Endodermal cell (in vitro differentiated cells): ENCODE data around the gene CALCOCO1. TPM values are rescaled to one million over a fixed set of nuclear protein-coding genes. Genes with fewer than 3 reads are reported as not detected.

Source experiments
- DNase-seq: peaks from one replicate; pipeline ENCODE4 v3.0.0-alpha.2; 2017
- H3K27ac ChIP-seq: 2 replicates; pipeline ENCODE4 v1.5.1; 2013; ENCODE audit warnings: mild to moderate bottlenecking, low read depth, low read length, moderate library complexity
- H3K27me3 ChIP-seq: 2 replicates; pipeline ENCODE4 v1.6.1; 2013; ENCODE audit warnings: mild to moderate bottlenecking, low read length, moderate library complexity; ENCODE audit not compliant: insufficient read depth, control insufficient read depth, poor library complexity, severe bottlenecking
- H3K36me3 ChIP-seq: 2 replicates; pipeline ENCODE4 v1.7.0; 2013; ENCODE audit warnings: mild to moderate bottlenecking, low read length, moderate library complexity; ENCODE audit not compliant: control insufficient read depth, insufficient read depth
- H3K4me1 ChIP-seq: one replicate; pipeline ENCODE4 v1.7.0; 2013; ENCODE audit warnings: low read length; ENCODE audit not compliant: control insufficient read depth, insufficient read depth
- H3K4me3 ChIP-seq: 2 replicates; pipeline ENCODE4 v1.5.1; 2013; ENCODE audit warnings: mild to moderate bottlenecking, low read length, moderate library complexity
- H3K9ac ChIP-seq: 2 replicates; pipeline ENCODE4 v1.6.1; 2013; ENCODE audit warnings: mild to moderate bottlenecking, low read length, moderate library complexity; ENCODE audit not compliant: poor library complexity, severe bottlenecking; ENCODE audit errors: extremely low read depth
- H3K9me3 ChIP-seq: 2 replicates; pipeline ENCODE4 v1.6.1; 2013; ENCODE audit warnings: mild to moderate bottlenecking, low read length, moderate library complexity; ENCODE audit not compliant: control insufficient read depth
- H3K27ac Mint-ChIP-seq: 2 replicates; pipeline ENCODE4 v1.8.0; 2020; ENCODE audit warnings: mixed read lengths
- H3K27me3 Mint-ChIP-seq: 2 replicates; pipeline ENCODE4 v1.8.0; 2021; ENCODE audit warnings: mild to moderate bottlenecking, mixed read lengths; ENCODE audit not compliant: insufficient read depth
- H3K36me3 Mint-ChIP-seq: 2 replicates; pipeline ENCODE4 v1.8.0; 2020; ENCODE audit warnings: low read depth, mixed read lengths
- H3K4me1 Mint-ChIP-seq: 2 replicates; pipeline ENCODE4 v1.8.0; 2020; ENCODE audit warnings: mixed read lengths
- H3K4me3 Mint-ChIP-seq: 2 replicates; pipeline ENCODE4 v1.8.0; 2020; ENCODE audit warnings: mild to moderate bottlenecking, moderate library complexity, mixed read lengths
- H3K9me3 Mint-ChIP-seq: 2 replicates; pipeline ENCODE4 v1.8.0; 2020; ENCODE audit warnings: mild to moderate bottlenecking, mixed read lengths
- WGBS, 2 experiments: methylation state at CpG; one replicate each; pipeline versions ENCODE4 v1.1.5 to v1.1.7; 2013; ENCODE audit warnings: missing lambda C conversion rate in 2 of 2, mixed read lengths in 1 of 2; ENCODE audit not compliant: insufficient coverage in 1 of 2, insufficient read length in 1 of 2; 5-methylcytosine and 5-hydroxymethylcytosine counted together
- total RNA-seq, 2 donors: library from RNA; stranded (reverse); fragmentation: NEBNext Ultra II Directional in 1 of 2; extraction: Animal tissue kit (Norgen Biotek cat#: 25700) in 1 of 2; gene quantifications; 2 replicates in 1 of 2; 3 replicates in 1 of 2; pipeline ENCODE4 v1.2.1, GENCODE V29; 2021
- TF ChIP-seq, protein P1 (sequence below): fragments of 200-600 bp; sonication (generic); conservative IDR thresholded peaks from 2 replicates; pipeline ENCODE4 v1.5.0; 2021; ENCODE audit warnings: antibody characterized with exemption, mild to moderate bottlenecking

The CALCOCO1 gene
- total RNA-seq, 2 donors from 2014 or later = 41.4 to 45.7 TPM

DNA sequence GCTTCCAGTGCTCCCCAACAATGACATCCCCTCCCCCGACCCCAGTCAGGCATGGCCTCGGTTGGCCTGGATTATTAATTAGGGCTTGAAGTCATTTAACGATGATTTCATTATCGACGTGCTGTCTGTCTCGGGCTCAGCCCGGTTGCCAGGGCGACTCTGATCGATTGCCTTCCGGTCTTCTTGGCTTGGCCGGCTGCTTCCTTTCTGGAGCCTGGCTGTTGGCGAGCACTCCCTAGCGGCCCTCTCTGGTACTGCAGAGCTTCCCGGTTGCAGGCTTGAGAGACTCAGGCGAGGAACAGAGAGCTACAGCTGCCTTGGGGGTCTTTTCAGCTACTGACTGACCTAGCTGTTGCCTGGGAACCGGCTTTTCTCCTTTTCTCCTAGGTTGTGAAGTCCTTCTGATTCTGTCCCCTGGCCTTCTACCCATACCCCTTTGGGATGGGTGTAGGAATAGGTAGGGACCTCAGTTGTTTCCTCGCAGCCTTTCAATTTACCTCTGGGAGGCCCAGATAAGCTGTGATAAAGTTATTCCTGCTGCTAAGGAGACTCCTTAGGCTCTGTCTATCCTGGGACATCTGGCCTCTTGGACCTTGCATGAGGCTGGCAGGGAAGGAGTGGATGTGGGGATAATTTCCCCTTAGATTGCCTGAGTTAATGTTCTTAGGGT, 30.0 kb upstream of the CALCOCO1 start:
- no peaks in the 10 kb centered on the region for H3K9me3 ChIP-seq
- TF ChIP-seq, protein P1, sequence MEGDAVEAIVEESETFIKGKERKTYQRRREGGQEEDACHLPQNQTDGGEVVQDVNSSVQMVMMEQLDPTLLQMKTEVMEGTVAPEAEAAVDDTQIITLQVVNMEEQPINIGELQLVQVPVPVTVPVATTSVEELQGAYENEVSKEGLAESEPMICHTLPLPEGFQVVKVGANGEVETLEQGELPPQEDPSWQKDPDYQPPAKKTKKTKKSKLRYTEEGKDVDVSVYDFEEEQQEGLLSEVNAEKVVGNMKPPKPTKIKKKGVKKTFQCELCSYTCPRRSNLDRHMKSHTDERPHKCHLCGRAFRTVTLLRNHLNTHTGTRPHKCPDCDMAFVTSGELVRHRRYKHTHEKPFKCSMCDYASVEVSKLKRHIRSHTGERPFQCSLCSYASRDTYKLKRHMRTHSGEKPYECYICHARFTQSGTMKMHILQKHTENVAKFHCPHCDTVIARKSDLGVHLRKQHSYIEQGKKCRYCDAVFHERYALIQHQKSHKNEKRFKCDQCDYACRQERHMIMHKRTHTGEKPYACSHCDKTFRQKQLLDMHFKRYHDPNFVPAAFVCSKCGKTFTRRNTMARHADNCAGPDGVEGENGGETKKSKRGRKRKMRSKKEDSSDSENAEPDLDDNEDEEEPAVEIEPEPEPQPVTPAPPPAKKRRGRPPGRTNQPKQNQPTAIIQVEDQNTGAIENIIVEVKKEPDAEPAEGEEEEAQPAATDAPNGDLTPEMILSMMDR = peak; percentile 93
- H3K4me1 ChIP-seq = no peaks in the 10 kb centered on the region
- H3K27me3 ChIP-seq = peaks cover 77% of the 10 kb centered on the region
- H3K4me3 Mint-ChIP-seq = peak overlapping the region; percentile 52
- no peaks in the 10 kb centered on the region for H3K36me3 ChIP-seq
- peak overlapping the region; percentile 18 for H3K27ac ChIP-seq
- H3K36me3 Mint-ChIP-seq = no peaks in the 10 kb centered on the region
- 4 to 6% methylated on average over 9 to 16 of the region's 17 CpGs for WGBS, 2 experiments
- peaks cover 1% of the 10 kb centered on the region for H3K9me3 Mint-ChIP-seq
- DNase-seq = peak; percentile 100
- H3K4me1 Mint-ChIP-seq = peaks cover 16% of the 10 kb centered on the region
- H3K27me3 Mint-ChIP-seq = peaks cover 30% of the 10 kb centered on the region
- peak overlapping the region; percentile 74 for H3K4me3 ChIP-seq
- H3K27ac Mint-ChIP-seq = no peak overlapping the region
- H3K9ac ChIP-seq = no peak overlapping the region

DNA sequence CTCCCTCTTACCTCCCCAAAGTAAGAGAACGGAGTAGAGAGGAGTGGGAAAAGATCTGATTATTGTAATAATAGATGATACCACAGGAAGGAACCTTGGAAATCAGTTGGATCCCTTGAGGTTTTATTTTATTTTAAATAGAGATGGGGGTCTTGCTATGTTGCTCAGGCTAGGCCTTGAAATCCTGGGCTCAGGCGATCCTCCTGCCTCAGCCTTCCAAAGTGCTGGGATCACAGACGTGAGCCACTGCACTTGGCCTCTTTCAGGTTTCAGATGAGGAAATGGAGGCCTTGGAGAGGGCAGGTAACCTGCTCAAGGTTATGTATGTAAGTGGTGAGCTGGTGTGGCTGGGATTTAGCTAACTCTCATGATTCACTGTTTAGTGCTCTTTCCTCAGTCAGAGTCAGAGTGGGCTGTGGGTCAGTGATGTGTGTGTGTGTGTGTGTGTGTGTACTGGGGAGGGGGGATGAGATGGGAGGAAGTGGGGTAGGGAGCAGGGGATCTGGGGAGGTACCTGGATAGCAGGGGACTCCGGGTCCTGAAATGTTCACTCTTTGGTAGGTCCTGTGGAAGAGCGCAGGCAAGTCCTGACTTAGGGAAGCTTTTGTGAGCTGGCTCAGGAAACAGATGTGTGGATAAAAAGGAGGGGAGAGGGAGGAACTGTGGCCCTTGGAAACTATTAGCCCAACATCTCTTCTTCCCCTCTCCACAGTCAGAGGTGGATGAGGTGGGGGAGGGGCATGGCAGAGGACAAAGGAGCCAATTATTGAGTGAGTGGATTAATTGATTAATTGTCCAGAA, 29.2 kb upstream of the CALCOCO1 start:
- no peak overlapping the region for H3K9ac ChIP-seq
- Mint-ChIP-seq H3K27me3 (peaks cover 28% of the 10 kb centered on the region), H3K27ac (no peak overlapping the region), H3K4me3 (peak overlapping the region; percentile 52), H3K4me1 (peaks cover 16% of the 10 kb centered on the region), H3K9me3 (no peaks in the 10 kb centered on the region), H3K36me3 (no peaks in the 10 kb centered on the region)
- DNase-seq = peak; percentile 56
- H3K4me1 ChIP-seq = no peaks in the 10 kb centered on the region
- H3K27ac ChIP-seq = peak overlapping the region; percentile 18
- no peaks in the 10 kb centered on the region for H3K9me3 ChIP-seq
- peak overlapping the region; percentile 74 for H3K4me3 ChIP-seq
- TF ChIP-seq, protein P1 = no peak
- no peaks in the 10 kb centered on the region for H3K36me3 ChIP-seq
- H3K27me3 ChIP-seq = peaks cover 77% of the 10 kb centered on the region
- 91 to 92% methylated on average over 2 to 5 of the region's 5 CpGs for WGBS, 2 experiments

- H3K27me3 Mint-ChIP-seq = peaks cover 24% of the 10 kb centered on the region
- TF ChIP-seq, protein P1 = peak; percentile 11
- 59% methylated on average over 2 of the region's 3 CpGs; no CpG with 5 or more reads in 1 of the 2 experiments for WGBS, 2 experiments
- Histone ChIP-seq H3K4me1 (no peaks in the 10 kb centered on the region), H3K9me3 (no peaks in the 10 kb centered on the region), H3K36me3 (no peaks in the 10 kb centered on the region), H3K9ac (no peak overlapping the region), H3K27ac (no peak overlapping the region), H3K4me3 (no peak overlapping the region), H3K27me3 (peaks cover 77% of the 10 kb centered on the region)
- H3K9me3 Mint-ChIP-seq = no peaks in the 10 kb centered on the region
- H3K36me3 Mint-ChIP-seq = no peaks in the 10 kb centered on the region
- no peak for DNase-seq
- no peak overlapping the region for H3K4me3 Mint-ChIP-seq
- peaks cover 16% of the 10 kb centered on the region for H3K4me1 Mint-ChIP-seq
- no peak overlapping the region for H3K27ac Mint-ChIP-seq
These were observed 28.6 kb upstream of the CALCOCO1 start for GRCh38 chr12:53755893-53756292.
